Astrocyte of the cerebellum (primary cell): ENCODE results near the gene RUNX2.

Experiments
- DNase-seq: peaks from one replicate; pipeline ENCODE4 v3.0.0-alpha.2; 2011; ENCODE audit warnings: low read depth
- H3K4me3 ChIP-seq: 2 replicates; pipeline ENCODE4 v1.5.1; 2011; ENCODE audit warnings: mild to moderate bottlenecking, low read depth, low read length, moderate library complexity
- in situ Hi-C: cut with HindIII; loops from 2 replicates; pipeline ENCODE4 v1.10.0; 2017; ENCODE audit warnings: low sequenced_read_pairs
- TF ChIP-seq, protein P1 (sequence below): IDR thresholded peaks from 2 replicates; pipeline ENCODE4 v1.5.1; 2012; ENCODE audit warnings: low read length, low read depth, moderate library complexity, mild to moderate bottlenecking; ENCODE audit errors: missing control alignments

The RUNX2 gene

DNA sequence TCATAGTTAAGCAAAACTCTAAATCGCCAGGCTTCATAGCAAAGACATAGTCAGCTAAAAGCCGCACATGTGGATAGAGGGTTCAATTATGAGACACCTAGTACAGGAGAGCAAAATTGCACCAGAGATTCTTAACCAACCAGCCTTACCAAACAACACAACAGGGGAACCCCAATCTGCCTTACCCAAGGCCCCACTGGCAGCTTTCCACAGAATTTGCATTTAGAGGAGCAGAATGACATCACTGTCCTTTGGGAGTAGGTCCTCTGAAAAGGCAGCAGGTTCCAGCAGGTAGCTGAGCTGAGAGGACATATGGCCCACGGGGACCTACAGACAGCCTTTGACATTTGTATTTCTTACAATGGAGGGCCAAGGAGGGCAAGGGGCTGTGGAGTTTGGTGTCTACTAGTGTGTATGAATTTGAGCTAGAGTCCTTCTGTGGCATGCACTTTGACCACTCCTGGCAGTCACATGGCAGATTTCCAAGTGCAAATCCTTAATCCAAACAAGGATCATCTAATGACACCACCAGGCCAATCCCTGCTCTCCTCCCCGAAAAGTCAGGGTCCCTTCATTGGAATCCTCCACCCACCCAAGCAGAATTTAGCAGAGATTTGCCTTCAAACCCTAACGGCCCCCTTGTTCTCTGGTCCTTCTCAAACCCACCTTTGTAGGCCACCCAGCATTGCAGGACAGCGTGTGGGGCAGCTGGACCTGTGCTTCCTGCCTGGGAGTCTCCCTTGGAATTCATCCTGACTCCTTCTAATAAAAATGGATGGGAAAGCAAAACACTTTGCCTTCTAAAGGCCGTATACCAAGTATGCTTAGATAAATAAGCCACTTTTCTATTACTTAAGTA, 220.8 kb downstream of the RUNX2 start:
- no peak for DNase-seq
- TF ChIP-seq, protein P1, sequence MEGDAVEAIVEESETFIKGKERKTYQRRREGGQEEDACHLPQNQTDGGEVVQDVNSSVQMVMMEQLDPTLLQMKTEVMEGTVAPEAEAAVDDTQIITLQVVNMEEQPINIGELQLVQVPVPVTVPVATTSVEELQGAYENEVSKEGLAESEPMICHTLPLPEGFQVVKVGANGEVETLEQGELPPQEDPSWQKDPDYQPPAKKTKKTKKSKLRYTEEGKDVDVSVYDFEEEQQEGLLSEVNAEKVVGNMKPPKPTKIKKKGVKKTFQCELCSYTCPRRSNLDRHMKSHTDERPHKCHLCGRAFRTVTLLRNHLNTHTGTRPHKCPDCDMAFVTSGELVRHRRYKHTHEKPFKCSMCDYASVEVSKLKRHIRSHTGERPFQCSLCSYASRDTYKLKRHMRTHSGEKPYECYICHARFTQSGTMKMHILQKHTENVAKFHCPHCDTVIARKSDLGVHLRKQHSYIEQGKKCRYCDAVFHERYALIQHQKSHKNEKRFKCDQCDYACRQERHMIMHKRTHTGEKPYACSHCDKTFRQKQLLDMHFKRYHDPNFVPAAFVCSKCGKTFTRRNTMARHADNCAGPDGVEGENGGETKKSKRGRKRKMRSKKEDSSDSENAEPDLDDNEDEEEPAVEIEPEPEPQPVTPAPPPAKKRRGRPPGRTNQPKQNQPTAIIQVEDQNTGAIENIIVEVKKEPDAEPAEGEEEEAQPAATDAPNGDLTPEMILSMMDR = no peak

GRCh38 chr6:45552536-45552935, 224.4 kb downstream of the RUNX2 start:
- in situ Hi-C loops = no loop called here
- H3K4me3 ChIP-seq = no peak overlapping the region
- TF ChIP-seq, protein P1 = no peak
- no peak for DNase-seq

More for the DNA sequence above, 220.8 kb downstream of the RUNX2 start:
- in situ Hi-C loops = no loop called here
- H3K4me3 ChIP-seq = no peak overlapping the region

DNA sequence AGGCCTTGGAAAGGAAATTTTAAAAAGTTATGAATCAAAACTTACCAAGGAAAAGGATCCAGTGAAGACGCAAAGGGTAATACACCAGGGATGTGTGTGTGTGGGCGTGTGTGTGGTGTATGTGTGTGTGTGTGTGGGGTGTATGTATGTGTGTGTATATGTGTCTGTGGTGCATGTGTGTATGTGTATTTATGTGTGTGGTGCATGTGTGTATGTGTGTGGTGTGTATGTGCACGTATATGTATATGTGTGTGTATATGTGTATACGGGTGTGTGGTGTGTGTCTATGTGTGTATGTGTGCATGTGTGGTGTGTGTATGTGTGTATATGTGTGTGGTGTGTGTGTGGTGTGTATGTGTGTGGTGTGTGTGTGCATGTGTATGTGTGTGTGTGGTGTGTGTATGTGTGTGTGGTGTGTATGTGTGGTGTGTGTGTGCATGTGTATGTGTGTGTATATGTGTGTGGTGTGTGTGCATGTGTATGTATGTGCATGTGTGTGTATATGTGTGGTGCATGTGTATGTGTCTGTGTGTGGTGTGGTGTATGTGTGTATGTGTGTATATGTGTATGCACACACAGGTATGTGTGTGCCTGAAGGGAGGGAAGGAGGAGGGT, 225.7 kb downstream of the RUNX2 start:
- in situ Hi-C loops = no loop called here
- H3K4me3 ChIP-seq = no peak overlapping the region
- DNase-seq = no peak
- TF ChIP-seq, protein P1 = no peak

DNA sequence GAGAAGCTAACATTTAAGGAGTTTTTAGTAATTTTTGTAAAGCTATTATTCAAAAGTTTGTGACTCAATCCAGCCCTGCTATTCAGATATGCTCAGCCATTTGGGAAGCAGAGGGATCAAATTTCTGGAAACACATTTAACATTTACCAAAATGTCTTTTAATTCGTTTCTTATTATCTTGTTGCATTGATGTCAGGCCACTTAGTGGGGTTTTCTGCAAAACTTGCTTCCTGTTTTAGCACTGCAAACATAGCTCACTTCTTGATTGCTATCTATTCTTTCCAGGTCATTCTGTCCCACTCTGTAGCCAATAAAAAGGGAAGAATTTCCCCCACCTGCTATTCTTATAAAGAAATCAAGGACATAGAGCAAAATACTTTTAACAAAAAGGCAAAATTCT, 226.5 kb downstream of the RUNX2 start:
- TF ChIP-seq, protein P1 = no peak
- DNase-seq = no peak
- H3K4me3 ChIP-seq = no peak overlapping the region
- in situ Hi-C loops = no loop called here

- H3K4me3 ChIP-seq = no peak overlapping the region
- no peak for DNase-seq
- TF ChIP-seq, protein P1 = no peak
- in situ Hi-C loops = no loop called here
Measured at GRCh38 chr6:45555981-45556771, 228.0 kb downstream of the RUNX2 start.

GRCh38 chr6:45556828-45557227, 228.7 kb downstream of the RUNX2 start:
- in situ Hi-C loops = no loop called here
- H3K4me3 ChIP-seq = no peak overlapping the region
- TF ChIP-seq, protein P1 = no peak
- no peak for DNase-seq
